GM19023 (cell line): ENCODE measurements around the gene MPDU1.
"Not testable (repeated sequence)": the region's sequence is repeated elsewhere in the genome, so short reads cannot be mapped to it uniquely, and the experiment has no call there.

Experiments used
- ATAC-seq: cut with Tn5 transposase; IDR thresholded peaks from one replicate; pipeline ENCODE4 v1.9.1; 2021; ENCODE audit warnings: mild to moderate bottlenecking, moderate library complexity; ENCODE audit not compliant: unreplicated experiment

MPDU1 gene

DNA sequence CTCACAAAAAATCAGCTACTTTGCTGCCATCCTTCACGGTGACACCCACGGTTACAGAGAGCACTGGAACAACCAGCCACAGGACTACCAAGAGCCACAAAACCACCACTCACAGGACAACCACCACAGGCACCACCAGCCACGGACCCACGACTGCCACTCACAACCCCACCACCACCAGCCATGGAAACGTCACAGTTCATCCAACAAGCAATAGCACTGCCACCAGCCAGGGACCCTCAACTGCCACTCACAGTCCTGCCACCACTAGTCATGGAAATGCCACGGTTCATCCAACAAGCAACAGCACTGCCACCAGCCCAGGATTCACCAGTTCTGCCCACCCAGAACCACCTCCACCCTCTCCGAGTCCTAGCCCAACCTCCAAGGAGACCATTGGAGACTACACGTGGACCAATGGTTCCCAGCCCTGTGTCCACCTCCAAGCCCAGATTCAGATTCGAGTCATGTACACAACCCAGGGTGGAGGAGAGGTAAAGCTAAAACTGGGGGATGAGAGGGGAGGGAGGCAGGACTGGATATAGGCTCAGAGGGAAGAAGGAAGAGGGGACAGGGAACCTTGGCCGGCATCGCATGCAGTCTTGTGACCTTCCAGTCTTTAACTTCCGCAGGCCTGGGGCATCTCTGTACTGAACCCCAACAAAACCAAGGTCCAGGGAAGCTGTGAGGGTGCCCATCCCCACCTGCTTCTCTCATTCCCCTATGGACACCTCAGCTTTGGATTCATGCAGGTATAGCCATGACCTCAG lies 3.6 kb upstream of the MPDU1 start:
- ATAC-seq, result no peak

DNA sequence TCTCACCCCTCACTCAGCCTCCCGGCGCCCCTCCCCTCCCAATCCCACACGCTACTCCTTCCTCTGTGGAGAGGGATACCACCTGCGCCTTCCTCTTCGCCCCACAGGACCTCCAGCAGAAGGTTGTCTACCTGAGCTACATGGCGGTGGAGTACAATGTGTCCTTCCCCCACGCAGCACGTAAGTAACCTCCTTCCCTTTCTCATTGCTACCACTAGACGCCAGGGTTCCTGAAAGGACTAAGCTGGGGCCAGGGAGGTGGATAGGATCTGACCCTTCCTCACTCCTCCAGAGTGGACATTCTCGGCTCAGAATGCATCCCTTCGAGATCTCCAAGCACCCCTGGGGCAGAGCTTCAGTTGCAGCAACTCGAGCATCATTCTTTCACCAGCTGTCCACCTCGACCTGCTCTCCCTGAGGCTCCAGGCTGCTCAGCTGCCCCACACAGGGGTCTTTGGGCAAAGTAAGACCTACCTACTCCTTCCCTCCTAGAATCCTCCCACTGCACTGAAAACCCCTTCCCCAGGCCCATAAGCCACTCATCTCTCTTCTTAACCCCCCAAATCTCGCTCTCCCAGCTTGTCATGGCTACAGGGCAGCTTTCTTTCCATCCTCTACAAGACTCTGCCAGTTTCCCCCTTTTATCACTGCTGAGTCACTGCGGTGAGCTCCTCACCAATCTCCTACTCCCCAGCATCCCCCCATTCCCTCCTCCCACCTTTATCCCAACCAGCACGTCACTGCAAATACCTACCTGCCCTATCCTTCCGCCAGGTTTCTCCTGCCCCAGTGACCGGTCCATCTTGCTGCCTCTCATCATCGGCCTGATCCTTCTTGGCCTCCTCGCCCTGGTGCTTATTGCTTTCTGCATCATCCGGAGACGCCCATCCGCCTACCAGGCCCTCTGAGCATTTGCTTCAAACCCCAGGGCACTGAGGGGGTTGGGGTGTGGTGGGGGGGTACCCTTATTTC lies 2.8 kb upstream of the MPDU1 start:
- no peak for ATAC-seq

DNA sequence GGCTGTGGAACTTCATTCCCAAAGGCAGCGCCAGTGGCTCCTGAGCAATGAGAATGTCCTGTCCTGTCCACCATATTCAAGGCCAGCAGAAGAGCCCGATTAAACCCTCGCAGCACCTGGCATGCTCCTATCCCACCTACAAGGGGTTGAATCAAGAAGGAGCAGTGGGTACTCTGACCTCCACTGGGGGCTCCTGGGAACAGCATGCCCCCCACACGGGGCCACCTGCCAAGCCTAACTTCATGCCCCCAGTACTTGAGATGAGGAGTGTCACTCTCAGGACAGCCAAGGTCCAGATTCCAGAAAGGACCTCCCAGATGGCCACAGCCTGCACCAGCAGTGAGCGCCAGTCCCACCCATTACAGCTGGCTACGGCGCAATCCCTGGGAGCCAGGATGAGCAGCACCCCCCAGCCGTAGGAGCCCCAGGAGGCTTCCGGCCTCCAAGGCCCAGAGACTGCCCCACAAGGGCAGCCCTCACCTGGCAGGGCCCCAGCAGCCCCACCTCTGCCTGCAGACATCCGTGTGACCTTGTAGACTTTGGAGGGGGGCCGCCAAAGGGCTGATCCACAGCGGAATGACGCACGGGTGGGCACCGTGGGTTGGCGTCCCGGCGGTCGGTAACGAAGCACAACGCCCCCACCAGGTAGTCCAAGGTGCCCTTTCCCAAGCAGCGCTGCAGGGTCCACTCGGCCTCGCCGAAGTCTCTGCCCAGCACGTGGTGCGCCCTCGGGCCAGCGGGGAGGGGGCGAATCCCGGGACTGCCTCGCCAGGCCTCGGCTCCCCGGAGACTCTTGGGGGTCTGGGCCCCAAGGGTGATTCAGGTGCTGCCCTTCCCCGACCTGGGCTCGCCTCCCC lies 1.0 kb upstream of the MPDU1 start:
- ATAC-seq, result no peak

DNA sequence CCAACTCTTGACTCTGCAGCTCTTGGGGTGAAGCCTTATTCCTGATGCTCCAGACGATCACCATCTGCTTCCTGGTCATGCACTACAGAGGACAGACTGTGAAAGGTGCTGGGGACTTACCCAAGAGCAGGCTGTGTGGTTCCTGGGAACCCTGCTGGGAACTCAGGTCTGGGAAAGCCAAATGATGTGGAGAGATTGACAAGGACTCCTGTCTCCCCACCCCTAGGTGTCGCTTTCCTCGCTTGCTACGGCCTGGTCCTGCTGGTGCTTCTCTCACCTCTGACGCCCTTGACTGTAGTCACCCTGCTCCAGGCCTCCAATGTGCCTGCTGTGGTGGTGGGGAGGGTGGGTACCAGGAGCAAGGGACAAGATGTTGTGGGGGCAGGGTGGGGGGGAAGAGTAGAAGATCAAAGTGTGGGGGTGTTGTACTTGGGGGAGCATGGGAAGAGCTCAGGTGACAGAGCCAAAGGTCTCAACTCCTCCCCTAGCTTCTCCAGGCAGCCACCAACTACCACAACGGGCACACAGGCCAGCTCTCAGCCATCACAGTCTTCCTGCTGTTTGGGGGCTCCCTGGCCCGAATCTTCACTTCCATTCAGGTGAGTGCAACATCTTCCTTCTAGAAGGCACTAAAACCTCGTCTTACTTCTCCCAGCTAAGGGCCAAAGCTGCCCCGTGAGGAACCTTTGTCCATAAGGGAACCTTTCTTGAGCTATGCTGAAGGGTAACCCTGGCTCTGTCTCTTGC lies 3.2 kb downstream of the MPDU1 start:
- no peak for ATAC-seq

DNA sequence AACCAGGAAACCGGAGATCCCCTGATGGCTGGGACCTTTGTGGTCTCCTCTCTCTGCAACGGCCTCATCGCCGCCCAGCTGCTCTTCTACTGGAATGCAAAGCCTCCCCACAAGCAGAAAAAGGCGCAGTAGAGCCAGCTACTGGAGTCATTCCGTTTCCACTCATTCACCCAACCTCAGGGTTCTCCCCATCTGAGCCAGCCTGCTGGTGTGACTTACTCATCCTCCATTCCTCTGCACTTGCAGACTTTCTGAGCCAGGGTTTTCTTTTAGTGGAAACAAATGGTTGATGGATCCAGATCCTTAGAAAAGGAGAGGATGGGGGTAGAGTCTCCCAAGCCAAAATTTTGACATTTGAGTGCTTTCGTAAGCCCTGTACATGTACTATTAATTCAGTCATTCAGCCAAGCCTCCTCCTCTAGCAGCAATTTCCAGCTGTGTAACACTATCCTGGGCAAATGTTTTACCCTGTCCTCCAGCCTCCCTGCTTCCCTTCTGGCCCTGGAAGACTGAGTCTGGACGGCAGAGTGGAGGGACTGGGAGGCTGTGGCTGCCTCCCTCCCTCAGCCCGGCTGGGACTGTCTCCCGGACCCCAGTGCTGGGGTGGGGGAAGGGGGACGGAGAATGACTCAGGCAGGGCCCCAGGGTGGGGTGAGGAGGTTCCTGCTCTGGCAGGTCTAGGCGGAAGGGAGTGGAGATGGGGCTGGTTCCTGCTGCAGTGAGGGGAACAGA lies 3.9 kb downstream of the MPDU1 start:
- no peak for ATAC-seq

DNA sequence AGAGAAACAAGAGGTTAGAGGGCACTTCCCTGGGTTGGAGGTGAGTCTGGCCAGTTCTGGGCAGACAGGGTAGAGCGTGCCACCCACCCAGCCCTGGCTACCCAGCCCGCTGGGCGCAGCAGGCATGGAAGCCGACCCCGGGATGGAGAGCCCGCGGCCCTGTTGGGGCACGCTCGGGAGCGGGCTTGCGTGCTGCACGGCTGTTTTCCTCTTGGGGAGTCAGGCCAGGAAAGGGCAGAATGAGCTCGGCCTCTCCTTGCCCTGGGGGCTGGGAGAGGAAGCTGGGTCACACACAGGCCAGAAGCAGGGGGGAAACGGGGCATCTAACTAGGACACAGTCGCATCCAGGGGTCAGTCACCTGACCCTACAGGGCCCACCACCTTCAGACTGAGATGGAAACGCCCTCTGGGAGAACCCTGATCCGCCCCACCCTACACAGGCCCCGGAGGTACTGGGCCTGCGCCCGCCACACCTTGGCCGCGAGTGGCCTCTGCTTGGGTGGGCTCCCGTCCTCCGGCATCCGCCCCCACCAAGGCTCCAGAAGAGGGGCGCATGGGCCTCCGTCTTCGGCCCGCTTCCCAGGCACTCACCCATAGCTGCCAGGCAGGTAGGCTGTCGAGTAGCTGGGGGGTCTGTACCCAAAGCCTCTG lies 5.0 kb downstream of the MPDU1 start:
- ATAC-seq, result no peak

DNA sequence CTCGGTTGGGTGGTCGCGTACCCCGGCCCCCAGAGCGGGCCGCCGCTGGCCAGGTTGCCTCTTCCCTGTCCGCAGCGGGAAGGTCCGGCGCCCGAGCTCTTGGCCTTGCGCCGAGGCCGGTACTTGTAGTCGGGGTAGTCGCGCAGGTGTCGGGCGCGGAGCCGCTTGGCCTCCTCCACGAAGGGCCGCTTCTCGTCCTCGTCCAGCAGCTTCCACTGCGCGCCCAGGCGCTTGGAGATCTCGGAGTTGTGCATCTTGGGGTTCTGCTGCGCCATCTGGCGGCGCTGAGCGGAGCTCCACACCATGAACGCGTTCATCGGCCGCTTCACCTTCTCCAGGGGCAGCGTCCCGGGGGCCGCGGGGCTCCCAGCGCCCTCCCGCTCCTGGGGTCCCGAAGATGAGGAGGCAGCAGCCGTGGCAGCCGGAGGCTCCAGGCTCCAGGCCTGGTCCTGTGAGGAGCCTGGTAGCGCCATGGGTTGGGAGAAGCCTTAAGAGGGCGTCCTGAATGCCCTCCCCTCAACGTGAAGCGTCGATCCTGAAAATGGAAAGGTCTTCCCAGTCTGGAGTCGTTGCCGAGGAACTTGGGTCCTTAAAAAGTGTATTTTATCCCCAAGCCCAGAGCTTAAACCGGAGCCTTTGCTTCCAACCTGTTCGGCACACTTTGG lies 5.7 kb downstream of the MPDU1 start:
- ATAC-seq, result peak; percentile 50

DNA sequence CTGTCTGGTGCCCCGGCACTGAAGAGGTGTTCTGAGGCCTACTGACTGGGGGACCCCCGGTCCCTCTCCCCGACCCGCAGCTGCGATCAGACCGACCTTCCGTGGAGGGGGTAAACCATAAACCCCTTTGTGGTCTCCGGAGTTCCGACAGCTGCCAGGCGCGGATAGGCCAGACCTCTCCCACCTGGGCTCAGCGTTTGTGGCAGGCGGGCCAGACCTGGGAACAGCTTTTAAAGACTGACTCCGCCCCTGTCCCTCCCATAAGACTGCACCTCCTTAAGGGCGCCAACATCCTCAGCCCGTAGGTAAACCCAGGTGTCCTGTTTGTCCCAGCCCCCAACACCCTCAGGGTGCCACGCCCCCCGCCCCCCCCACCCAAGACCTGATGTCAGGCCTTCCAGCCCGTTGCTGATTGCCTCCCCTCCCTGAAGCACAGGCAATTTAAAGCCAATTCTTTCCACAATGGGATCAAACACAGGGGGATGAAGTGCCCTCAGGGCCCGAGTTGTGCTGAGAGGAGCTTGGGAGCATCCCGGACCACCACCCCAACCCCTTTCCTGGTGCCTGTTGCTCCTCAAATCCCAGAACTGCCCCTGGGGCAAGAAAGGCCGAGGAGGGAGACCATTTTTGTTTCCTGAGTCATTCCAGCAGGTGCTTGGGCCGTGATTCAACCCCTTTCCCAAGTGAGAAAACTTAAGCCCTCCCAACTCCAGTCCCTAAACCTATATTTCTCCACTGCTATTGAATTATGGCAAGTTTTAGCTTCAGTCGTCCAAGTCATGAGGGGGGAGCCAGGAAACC lies 6.4 kb downstream of the MPDU1 start, which contains the start of gene SOX15:
SOX15 (minus strand) TSS at position 204 of the 801 bp plus-strand sequence. CDS start 418 bp downstream, outside the sequence.
- ATAC-seq, result no peak

DNA sequence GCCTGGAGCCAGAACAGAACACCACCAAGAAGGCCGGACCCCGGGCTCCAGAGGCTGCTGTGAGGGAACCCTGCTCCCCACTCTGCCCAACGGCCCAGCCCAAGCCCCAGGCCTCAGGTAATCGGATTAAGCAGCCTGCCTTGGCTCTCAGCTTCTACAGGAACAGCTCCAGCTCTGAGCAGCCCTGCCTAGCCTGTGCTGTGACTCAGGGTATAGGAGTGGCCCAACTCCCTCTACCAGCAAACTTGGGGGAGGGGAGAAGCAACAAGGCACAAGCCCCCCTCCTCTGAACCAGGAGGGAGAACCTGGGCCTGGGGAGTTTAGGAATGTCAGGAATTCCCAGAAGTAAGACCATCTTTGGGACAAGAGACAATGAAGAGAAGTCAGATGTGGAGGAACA lies 7.1 kb downstream of the MPDU1 start:
- no peak for ATAC-seq

DNA sequence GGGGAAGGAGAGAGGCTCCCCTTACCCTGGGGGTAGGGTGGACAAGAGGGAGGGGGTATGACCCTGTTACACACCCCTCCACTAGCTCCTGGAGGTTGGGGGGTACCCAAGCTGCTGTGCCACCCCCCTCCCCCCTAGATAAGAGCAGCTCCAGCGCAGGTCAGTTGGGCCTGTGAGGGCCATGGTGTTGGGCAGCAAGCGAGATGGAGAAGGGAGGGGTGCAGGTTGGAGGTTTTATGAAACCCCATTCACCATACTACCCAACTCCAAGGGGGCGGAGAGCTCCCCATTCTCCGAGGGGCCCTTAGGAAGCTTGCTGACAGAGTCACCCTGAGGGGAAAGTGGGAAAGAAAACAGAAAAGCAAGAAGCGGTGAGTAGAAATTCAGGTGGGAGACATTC lies 7.9 kb downstream of the MPDU1 start:
- ATAC-seq, result no peak

DNA sequence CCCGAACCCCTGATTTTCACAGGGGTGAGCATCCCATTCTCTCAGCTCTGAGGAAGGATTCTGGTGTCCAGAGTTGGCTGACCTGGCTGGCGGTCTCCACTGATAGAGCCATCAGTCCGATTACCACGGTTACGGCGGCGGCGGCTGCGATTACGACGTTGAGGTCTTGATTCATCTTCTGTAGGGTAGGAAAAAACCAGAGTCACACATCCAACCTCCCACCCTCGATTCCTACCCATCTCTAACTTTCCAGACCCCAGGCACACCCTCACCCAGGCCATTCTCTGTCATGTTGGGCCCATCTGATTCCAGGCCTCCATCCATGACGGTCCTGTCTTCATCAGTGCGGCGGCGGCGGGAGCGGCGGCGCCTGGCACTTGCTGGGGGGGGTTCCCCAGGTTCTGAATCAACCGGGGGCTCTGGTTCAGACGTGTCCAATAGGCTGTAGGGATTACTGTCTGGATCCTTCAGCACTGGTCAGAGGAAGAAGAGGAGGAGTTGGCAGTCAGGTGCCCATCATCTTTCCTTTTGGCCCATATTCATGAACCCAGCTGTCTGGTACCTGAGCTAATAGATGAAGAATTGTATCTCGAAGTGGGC lies 8.9 kb downstream of the MPDU1 start:
- ATAC-seq, result no peak

DNA sequence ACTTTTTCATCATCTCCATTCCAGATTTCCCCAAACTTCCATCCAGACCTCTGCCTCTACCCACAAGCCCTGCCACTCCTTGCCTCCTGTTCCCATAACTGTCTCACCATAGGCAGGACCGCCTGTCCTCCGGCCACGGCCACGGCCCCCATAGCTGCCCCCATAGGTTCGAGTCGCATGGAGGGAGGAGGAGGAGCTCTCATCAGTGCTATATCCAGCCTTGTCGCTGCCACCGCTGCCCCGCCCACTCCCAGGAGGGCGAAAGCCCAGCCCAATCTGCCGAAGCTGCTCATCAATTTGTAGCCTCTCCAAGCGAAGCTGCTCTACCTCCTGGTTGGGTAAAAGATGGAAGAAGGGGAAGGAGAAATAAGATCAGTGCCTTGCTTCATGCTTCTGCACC lies 9.6 kb downstream of the MPDU1 start:
- ATAC-seq, result no peak

DNA sequence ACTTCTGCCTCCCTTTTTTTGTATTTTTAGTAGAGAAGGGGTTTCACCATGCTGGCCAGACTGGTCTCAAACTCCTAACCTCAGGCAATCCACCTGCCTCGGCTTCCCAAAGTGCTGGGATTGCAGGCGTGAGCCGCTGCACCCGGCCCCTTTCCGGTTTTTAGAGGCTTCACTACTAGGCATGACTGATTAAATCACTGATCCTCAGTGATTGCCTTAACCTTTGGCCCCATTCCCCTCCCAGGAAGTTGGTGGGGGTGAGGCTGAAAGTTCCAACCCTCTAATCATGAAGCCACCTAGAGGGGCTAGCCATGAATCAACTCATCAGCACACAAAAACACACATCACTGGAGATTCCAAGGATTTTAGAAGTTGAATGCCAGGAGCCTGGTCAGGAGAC lies 13.9 kb downstream of the MPDU1 start:
- not testable (repeated sequence) for ATAC-seq

DNA sequence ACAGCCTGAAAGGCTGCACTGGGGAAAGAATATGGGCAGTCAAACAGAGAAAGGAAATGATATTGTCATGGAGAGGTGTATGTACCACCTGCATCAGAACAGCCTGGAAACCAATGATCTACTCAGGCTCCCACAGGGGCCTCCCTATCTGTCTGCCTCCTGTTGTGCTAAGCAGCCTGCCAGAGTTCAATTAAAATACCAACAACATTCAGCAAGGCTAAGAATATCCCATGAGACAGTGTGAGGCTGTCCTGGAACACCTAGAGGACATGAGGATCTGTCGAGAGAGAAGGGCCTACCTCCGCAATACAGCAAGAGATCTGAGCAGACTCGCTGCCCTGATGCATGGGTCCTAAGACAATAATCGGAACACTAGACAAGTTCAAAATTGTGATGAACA lies 22.6 kb downstream of the MPDU1 start:
- ATAC-seq, result no peak

DNA sequence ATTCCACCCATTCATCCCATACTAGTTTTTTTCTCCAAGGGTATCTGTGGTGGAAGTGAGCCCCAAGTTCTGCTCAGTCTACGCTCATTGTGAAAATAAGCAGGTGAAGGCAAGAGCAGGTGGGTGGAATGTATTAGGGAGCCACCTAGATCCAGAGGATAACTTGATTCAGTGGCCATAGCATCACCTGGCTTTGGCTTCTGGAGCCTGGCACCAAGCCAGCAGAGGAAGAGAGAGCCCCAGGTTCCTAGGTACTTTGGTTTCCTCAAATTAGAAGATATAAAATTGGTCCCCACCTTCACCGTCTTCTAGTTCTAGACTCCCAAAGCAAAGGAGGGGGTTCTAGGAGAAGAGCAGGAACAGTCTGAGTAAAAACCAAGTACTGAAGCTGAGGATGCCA lies 27.0 kb downstream of the MPDU1 start:
- no peak for ATAC-seq

DNA sequence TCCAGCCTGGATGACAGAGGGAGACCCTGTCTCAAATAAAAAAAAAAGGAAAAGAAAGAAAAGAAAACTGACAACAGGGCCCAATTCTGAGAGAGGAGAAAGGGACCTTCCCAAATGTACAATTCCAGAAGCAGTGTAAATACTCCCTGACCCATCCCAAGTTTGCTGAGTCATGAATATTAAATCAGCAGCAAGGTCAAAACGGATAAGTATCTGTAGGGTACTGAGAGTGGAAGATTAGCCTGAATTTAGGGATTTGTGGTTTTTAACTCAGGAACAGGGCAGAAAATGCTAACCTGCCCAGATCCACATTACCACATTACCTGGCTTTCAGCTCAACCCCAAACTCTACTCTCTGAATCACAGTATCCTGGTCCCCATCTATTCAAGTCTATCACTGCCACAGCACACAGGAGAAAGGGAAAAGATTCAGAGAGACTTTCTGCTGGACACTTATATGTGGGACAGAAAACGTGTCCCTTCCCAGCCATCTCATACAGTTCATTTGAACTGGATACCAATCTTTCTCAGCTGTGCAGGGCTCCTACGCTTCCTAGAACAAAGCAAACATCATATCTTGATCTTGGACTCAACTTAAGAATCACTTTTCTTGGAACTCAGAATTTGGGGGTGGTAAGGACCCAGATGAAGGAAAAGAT lies 28.1 kb downstream of the MPDU1 start:
- ATAC-seq, result no peak

DNA sequence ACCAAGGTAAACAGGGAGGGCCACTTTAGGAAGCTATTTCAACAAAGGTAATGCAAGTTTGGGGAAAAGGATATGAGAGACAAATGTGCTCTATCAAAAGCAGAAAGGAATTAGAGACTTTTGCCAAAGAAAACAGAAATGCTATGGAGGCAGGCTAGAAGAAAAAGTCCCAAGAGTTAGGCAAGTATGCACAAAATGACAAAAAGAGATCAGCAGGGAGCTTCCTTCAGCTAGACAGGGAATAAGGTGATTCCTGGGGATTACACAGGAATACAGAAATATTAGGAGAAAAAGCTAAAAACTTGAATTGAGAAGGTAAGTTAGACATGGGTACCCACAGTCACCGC lies 28.6 kb downstream of the MPDU1 start:
- ATAC-seq, result no peak
